ENCODE measurements around the gene TMEM132C.

DNA sequence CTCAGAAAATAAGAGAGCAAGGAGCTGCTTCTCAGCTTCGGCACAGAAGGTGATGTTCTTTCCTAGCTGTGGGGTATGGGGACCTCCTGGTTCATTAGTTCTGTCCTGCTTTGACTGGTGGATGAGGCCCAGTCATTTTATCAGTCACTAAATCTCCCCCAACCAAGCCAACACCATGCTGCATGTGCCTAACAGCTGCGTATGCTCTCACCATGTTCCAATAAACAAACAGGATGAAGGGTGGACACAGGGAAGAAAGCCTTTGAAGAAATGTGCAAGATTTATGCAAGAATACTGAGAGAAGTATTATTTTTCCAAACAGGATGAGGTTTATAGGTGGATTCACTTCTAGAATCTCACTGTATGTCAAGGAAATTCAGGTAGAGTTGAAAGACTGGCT, 156.2 kb downstream of the TMEM132C start:
- TF ChIP-seq, protein P1, sequence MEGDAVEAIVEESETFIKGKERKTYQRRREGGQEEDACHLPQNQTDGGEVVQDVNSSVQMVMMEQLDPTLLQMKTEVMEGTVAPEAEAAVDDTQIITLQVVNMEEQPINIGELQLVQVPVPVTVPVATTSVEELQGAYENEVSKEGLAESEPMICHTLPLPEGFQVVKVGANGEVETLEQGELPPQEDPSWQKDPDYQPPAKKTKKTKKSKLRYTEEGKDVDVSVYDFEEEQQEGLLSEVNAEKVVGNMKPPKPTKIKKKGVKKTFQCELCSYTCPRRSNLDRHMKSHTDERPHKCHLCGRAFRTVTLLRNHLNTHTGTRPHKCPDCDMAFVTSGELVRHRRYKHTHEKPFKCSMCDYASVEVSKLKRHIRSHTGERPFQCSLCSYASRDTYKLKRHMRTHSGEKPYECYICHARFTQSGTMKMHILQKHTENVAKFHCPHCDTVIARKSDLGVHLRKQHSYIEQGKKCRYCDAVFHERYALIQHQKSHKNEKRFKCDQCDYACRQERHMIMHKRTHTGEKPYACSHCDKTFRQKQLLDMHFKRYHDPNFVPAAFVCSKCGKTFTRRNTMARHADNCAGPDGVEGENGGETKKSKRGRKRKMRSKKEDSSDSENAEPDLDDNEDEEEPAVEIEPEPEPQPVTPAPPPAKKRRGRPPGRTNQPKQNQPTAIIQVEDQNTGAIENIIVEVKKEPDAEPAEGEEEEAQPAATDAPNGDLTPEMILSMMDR (IDR thresholded peaks at IDR 0.05) = no peak
- TF ChIP-seq POLR2A (IDR thresholded peaks at IDR 0.05) = no peak

Data from lower leg skin (tissue), 3 donors.